NCI-H345 treated with DMSO at 0.1 percent for 48 hours (cell line): Measurements from ENCODE around the gene LYPLAL1.
A peak's percentile ranks its signal among the peaks of the same experiment; 100 is the strongest.

Source experiments
- DNase-seq: peaks from one replicate; lab custom pipeline; 2025; ENCODE audit not compliant: unreplicated experiment; lab: John Stamatoyannopoulos, UW

The LYPLAL1 gene

DNA sequence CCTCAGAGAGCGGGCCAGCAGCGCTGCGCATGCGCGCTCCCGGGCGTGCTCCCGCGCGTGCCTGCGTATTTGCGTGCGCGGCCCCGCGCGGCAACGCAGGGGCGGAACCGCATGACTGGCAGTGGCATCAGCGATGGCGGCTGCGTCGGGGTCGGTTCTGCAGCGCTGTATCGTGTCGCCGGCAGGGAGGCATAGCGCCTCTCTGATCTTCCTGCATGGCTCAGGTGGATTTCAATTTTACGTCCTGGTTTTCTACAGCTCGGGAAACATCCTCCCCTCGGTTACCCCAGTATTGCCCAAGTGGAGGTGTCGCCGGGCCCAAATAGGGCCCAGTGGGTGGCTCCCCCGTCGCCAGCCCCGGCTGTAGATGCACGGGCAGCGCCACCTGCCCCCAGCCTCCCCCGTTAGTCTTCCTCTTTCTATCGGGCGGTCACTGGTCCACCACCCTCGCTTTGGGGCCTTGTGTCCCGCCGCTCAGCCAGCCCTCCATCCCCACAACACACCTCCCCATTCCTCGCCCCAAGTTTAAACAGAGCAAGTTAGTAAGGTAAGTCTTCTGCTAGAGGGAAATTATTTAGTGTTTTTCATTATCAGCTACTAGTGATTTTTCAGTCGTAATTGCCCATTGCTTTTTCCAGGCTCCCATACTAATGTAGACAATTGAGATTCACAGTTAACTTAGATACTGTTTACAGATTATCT, at the start of gene LYPLAL1:
LYPLAL1 (plus strand) TSS at position 121 of the 702 bp plus-strand sequence; CDS start at position 134, 13 bp downstream.
- peak; percentile 77 for DNase-seq

DNA sequence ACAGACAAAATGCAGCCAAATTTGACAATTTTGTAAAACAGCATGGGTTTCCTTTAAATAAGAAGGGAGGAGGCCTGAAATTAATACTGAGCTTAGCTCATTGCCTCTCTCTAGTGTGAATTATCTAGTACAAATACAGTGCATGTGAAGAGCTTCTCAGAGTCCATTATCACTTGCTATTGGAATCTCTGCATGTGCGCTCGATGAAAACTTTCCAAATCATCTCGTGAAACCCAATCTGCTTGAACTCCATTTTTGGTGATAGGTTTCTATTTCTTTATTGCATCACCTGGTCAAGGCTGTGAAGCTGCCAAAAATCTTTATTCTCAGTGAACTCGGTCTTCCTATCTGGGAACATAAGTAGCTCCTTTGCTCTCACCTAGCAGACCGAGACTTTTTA, 49.5 kb upstream of the LYPLAL1 start:
- no peak for DNase-seq

DNA sequence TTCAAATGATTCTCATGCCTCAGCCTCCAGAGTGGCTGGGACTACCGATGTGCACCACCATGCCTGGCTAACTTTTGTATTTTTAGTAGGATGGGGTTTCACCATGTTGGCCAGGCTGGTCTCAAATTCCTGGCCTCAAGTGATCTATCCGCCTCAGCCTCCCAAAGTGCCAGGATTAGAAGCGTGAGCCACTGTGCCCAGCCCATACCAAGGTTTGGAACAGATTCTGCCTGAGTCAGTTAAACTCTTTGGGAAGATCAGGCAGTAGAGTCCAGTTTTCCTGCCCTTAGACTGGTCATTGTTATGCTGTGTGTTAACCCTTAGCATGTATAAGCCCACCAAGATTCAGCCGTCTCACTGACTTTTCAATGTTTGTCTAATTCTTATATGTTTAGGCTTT, 48.3 kb upstream of the LYPLAL1 start:
- no peak for DNase-seq

DNA sequence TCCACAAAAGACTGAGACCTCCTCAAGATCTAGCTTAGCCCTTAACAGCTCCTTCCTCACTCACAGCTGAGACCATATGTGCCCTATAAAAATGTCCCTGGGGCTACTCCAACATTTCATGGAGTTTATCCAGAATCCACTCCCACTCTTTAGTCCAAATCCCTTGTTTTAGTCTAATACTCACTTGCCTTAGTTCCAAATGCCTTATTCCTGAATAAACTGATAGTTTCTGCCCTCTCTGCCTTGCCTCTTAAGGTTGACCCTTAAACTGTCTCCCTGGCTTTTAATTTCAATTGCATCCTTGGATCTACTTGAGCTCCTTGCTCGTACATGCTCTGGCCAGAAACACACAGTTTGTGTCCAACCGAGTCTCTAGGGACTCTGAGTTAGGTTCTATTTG, 47.3 kb upstream of the LYPLAL1 start:
- DNase-seq, result no peak

DNA sequence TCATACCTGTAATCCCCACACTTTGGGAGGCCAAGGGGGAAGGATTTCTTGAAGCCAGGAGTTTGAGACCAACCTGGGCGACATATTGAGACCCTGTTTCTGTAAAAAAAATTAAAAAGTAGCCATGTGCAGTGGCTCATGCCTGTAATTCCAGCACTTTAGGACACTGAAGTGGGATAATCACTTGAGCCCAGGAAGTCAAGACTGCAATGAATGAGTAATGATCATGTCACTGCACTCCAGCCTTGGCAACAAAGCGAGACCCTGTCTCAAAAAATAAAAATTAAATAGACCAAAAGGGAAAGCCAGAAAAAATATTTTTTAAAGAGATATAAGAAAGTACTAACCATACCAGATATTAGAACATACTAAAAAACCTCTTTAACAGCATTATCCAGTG, 44.7 kb upstream of the LYPLAL1 start:
- no peak for DNase-seq

DNA sequence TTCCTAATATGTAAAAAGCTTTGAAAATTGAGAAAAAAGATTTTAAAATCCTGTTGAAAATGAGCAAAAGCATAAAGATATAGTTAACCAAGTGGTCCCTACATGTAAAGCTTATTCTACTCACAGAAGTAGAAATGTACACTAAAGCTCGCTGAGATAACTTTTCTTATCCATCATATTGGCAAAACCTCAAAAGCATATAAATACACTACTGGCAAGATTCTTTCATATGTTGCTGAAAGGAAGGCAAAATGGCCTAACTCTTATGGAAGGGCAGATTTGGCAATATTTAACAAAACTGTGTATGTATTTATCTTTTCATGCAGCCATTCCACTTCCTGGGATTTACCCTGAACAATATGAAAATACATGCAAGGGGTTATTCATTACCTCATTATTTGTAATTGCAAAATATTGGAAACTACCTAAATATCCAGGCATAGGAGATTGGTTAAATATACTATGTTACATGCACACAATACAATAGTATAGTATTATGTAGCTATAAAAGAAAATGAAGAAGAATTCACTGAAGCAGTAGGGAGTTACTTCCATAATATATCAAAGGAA, 43.2 kb upstream of the LYPLAL1 start:
- DNase-seq, result no peak

DNA sequence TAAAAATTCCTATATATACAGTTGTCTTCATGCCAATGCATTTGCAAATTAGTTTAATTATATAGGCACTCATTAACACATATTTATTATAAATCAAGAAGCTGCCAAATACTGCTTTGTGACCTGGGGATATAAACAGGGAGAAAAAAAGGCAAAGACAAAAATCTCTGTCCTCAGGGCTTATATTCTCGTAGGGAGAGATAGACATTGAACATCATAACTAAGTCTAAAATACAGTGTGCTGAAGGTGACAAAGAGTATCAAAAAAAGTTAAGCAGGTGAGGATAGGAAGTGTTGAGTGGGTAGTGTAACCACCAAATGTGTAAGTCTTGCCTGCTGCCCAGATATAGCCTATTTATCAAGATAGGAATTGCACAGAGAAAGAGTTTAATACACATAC, 40.7 kb upstream of the LYPLAL1 start:
- DNase-seq, result no peak

DNA sequence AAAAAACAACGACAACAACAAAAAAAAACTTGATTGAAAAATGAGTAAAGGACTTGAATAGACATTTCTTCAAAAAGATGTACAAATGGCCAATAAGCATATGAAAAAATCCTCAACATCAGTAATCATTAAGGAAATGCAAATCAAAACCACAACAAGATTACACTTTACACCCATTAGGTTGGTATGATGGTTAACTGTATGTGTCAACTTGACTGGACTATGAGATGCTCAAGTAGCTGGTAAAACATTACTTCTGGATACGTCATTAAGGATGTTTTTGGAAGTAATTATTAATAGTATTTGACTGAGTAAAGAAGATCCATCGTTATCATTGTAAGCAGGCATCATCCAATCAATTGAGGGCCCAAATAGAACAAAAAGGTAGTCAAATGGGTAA, 34.9 kb upstream of the LYPLAL1 start:
- no peak for DNase-seq

DNA sequence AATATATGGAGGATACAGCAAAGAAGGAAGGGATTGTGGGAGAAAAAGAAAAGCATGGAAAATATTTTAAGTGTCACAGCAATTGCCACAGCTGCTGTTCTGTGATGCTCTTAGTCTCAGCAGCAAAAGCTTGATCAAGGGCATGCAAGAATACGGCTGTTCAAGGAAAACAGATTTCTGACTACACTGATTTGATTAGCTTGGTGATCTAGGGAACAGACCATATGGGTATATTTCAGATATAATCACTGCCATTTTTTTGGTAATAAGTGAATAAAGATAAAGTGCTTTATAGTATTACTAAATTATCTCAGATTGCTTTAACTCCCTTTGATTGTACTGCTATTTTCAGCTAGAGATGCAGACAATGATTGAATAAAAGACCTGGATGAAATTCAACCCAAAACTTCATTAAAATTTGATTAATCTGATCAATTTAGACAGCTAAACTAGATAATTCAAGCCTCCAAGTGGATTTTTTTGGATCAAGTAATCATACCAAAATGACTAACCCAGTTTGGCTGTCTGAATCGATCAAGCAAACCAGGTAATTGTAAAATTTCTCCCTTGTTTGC, 33.3 kb upstream of the LYPLAL1 start:
- no peak for DNase-seq

DNA sequence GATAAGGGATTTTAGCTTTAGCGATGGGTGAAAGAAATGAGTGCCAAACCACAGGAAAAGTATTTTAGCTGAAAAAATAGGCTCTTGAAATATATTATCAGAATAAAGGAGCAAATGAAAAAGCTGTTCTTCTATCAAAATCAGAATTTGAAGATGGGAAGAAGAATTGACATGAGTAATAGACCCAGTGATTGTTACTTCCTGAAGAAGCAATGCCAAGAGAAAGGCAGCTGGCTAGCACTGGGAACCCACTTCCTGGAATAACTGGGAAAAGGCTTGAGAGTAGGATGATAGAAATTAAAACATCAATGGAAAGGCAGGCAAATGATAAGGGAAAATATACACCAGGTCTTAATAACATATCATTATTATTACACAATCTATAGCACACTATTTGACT, 29.9 kb upstream of the LYPLAL1 start:
- no peak for DNase-seq

DNA sequence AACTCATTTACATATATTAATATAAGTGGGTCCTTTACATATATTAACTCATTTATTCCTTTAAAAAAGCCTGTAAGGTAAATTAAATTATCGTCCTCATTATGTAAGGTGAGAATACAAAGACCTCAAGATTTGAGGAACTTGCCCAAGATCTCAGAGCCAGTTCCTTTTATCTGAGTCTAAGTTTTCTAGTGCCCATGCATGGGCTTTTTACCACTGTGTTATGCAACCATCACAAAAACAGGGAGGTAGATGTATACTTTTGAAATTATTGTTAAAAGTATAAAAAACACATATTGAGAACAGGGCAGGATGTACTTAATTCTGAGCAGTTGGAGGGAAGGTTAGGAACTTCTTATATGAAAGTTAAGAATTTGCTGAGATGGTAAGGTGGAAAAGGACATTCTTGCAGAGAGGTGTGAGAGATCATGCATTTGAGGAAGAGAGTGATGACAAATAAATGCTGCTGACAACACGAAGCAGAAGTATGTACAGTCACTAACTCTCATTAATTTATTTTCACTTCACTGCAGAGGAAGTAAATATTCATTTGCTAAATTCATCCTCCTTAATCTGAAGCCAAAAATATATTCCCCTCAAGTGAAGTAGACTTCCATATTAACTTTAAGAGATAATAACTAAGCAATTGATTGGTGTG, 28.9 kb upstream of the LYPLAL1 start:
- DNase-seq, result no peak

DNA sequence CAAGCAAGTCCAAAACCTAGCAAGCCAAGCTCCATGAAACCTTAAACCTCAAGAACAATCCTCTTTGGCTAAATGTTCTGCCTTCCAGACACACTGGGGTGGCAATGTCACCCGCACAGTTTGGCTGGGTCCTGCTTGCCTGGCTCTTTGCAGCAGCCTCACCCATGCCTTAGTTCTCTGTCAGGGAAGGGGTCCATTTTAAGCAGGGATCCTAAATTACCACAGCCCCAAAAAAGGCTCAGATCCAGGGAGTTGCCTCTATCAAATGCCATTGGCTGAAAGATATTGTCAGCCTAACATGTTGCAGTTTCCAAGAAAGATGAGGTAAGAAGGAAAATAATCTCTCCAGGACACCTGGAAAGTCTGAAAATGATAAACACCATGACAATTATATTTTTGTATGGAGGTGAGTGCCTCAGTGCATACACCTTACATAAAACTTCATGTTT, 26.1 kb upstream of the LYPLAL1 start:
- no peak for DNase-seq

DNA sequence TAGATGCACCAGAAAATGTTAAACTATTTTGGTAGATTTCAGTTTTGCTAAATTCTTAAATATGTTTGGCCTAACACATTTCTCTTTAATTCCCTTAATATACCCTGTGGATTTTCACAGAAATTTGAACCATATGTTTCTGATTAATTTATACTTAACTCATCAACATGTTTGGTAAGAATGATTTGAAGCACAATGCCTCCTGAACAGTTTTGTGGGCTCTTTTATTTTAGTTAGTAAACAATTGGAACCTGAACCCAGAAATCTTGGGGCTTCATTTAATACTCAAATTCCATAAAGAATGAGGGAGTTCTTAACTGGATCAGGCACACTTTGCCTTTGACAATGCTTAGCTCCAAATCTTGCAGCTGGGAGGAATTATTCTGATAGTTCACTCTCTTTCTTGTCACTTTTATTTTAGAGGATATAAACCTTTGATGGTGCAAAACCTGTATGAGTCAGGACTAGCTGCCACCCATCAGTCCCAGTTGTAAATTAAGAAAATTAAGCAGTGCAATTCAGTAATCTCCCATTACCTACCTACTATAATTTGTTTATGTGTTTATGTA, 24.6 kb upstream of the LYPLAL1 start:
- DNase-seq, result no peak

DNA sequence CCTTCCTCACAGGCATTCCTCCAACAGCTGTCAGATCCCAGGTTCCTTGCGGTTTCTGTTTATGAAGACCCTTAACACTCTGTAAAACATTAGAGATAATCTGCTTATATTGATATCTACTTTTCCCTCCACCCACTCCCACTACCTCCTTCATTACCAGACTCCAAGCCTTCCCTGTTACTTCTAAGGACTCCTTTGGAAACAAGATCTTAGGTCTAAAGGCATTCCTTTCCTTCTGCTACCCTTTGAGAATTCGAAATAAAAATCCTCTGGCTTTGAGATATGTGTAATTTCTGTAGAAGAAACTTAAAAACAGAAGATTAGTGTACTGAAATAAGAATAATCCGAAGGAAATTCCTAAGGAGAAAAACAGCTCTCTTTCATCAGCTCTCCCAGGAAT, 23.7 kb upstream of the LYPLAL1 start:
- DNase-seq, result no peak

DNA sequence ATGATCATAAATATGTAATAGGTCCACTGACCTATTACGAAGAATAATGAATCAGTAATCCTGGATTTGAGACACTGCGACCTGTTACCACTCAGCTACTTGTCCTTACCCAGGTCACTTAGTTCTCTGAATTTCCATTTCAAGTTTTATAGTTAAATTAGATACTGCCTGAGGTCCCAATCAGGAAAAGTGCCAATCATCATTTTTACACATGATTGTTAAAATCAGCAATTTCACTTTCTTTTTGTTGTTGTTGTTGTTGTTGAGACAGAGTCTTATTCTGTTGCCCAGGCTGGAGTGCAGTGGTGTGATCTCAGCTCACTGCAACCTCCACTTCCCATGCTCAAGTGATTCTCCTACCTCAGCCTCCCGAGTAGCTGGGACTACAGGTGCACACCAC, 22.8 kb upstream of the LYPLAL1 start:
- DNase-seq, result no peak

DNA sequence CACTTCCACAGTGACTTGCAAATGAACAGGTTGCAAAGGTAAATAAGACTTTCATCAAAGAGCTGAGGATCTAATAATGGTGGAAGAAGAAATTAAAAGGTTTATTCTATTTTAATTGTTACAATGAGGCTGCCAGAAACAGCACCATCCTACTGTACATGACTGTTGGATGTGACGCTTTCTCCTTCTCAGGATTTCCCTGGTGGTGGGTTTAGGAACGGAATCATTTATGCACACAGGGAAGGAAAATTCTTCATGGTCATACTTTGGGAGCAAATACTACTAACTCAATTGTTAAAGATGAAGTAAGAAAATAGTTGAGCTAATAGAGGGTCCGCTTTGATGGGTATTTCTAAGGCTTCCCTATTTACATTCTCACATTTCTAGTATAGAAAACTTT, 22.2 kb upstream of the LYPLAL1 start:
- no peak for DNase-seq

DNA sequence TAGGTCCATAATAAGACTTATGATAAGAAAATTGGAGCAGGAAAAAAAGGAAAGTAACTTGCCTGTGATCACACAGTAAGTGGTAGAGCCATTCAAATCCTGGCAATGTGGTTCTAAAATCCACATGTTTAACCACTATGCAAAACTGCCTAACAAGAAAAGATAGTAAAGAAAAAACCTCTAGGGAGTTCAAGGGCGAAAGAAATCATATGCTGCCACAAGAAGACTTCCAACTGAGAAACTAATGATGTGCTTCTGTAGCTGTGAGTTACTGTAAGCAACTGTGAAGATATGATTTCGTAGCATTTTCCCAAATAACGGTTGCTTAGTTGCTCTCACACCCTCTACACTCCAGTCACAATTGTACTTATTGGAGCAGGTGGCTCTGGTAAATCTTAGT, 20.9 kb upstream of the LYPLAL1 start:
- DNase-seq, result no peak

DNA sequence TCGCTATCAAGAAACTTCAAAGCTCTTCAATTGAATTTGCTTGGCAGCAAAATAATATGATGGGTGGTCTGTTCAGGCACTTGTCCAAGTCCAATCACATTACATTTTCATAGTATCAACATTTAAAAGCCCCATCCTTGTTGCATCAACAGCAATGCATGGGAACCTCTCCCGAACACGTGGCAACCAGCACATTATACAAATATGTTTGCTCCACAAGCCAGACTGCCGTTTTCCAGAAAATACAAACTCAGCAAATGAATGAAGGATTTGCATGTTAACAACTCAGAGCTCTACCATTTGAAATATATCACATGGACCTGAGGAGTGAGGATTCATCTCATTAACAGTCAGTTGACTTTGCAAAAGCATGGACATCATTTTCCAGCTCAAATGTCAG, 20.0 kb upstream of the LYPLAL1 start:
- DNase-seq, result no peak

DNA sequence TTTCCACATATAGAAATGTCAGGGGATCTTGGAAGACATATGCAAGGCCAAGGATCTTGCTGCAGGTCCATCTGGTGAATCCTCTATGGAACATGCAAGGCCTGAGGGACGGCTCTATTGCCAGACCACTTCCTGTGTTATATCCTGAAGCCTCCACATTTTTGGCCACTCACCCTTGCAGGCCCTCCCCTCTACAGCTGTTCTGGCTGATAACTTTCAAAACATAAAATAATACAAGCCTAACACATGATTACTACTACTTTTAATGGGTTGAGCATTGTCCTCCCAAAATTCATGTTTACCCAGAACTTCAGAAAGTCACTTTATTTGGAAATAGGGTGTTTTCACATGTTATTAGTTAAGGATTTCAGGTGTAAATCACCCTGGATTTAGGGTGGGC, 18.5 kb upstream of the LYPLAL1 start:
- no peak for DNase-seq

DNA sequence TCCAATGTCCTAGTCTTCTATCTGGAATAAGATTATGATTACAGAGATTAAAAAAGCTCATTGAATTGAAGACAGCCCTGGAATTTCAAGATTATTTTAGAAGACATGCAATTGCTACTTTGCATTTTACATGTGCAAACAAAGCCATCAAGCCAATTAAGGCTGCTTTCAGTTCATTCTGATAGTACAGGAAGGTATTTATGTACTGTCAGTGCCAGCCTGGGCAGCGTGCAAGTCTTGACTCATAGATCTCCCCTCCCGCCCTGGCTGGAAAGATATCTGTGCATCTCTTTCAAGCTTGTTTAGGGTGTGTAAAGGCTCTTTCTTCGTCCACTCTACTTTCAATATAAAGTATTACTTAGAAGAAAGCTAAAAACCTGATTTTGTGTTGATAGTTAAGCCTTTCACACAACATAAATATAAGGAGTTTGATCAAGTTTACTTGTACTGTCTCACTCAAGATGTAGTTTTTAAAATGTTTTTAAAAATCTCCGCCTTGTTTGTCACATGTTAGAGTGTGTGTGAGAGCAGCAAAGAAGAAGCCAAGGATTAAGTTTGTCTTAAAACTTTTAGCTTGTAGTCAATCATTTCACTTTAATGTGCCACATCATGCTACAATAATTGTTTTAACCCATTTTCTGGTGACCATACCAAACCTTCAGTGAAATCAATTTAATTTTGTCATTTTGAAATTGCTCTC, 13.6 kb upstream of the LYPLAL1 start:
- DNase-seq, result no peak

DNA sequence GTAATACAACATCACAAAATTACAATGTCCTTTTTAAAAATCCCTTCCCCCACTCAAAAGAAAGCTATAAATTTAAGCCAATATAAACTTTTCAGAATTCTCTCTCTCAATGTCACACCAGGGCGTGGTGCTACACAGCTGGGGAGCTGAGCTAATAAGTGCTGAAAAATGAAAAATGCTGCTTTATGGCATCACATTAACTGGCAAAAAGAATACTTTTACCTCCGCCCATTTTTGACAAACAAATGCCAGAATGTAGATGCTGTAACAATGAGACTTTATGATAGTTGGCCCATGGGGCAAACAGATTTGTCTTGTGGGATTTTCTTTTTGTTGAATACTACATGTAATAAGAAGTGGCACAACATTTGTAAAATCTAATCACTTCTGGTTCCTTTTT, 12.7 kb upstream of the LYPLAL1 start:
- DNase-seq, result no peak
